GM21447 (cell line): ENCODE data around the gene TCIRG1.

Experiments used
- ATAC-seq: cut with Tn5 transposase; IDR thresholded peaks from one replicate; pipeline ENCODE4 v1.9.1; 2021; ENCODE audit not compliant: unreplicated experiment

TCIRG1 gene

GRCh38 chr11:68037411-68038225 lies 1.2 kb upstream of the TCIRG1 start:
- ATAC-seq, result no peak

GRCh38 chr11:68038226-68038717 lies 553 bp upstream of the TCIRG1 start:
- ATAC-seq, result no peak

GRCh38 chr11:68039526-68040086 lies 781 bp downstream of the TCIRG1 start:
- ATAC-seq, result peak; percentile 16

- peak; percentile 55 for ATAC-seq
Observed at GRCh38 chr11:68040101-68040956, 1.5 kb downstream of the TCIRG1 start.

GRCh38 chr11:68040957-68041591 lies 2.2 kb downstream of the TCIRG1 start:
- ATAC-seq, result no peak

- ATAC-seq, result no peak
Observed at GRCh38 chr11:68041617-68042218, 2.9 kb downstream of the TCIRG1 start.

GRCh38 chr11:68042219-68043028 lies 3.6 kb downstream of the TCIRG1 start:
- ATAC-seq, result no peak

- ATAC-seq, result no peak
Observed at GRCh38 chr11:68043029-68043348, 4.2 kb downstream of the TCIRG1 start.

- ATAC-seq, result no peak
Observed at GRCh38 chr11:68043349-68044144, 4.7 kb downstream of the TCIRG1 start.

GRCh38 chr11:68044145-68044813 lies 5.5 kb downstream of the TCIRG1 start:
- no peak for ATAC-seq

- ATAC-seq, result no peak
Observed at GRCh38 chr11:68044898-68045351, 6.1 kb downstream of the TCIRG1 start.

- no peak for ATAC-seq
Observed at GRCh38 chr11:68047437-68048290, 8.8 kb downstream of the TCIRG1 start.

GRCh38 chr11:68048681-68049508 lies 10.1 kb downstream of the TCIRG1 start:
- no peak for ATAC-seq

GRCh38 chr11:68049509-68050370 lies 10.9 kb downstream of the TCIRG1 start:
- no peak for ATAC-seq

GRCh38 chr11:68050371-68050841 lies 11.6 kb downstream of the TCIRG1 start:
- no peak for ATAC-seq
